ENCODE data around the gene GALNT18. TPM values are rescaled to one million over a fixed set of nuclear protein-coding genes. Genes with fewer than 3 reads are reported as not detected.

The GALNT18 gene
- total RNA-seq, 1 experiment from 2014 or later: 1.7 TPM

DNA sequence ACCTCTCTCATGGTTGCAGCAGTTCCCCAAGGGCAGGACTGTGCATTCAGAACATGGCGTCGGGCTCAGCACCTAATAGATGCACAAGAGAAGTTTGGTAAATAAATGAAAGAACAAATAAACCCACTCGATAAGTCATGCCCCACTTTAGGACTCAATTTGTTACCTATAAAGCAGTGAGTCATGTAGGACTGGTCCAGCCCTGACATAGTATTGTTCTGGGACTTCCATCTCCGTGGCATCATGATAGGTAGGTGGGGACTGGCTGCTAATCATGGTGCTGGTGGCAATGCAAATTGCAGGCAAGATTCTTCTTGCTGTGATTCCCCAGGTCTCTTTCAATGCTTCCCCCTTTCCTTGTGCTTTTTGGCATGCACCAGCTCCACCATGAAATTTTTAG, 150.6 kb downstream of the GALNT18 start:
- Histone ChIP-seq H4K5ac (ENCODE audit: insufficient read length, low read depth, low read length) (no peak overlapping the region), H2BK15ac (ENCODE audit: low read depth, low read length) (no peak overlapping the region), H2AK5ac (ENCODE audit: insufficient read length, low read length) (no peak overlapping the region), H3K4me1 (ENCODE audit: insufficient read depth, low read length) (peaks cover 3% of the 10 kb centered on the region; the same call in 1 of the 2 replicates), H3K27me3 (ENCODE audit: insufficient read depth, low read length) (no peaks in the 10 kb centered on the region), H4K91ac (ENCODE audit: insufficient read length, low read depth, low read length) (no peak overlapping the region), H3K23ac (ENCODE audit: insufficient read length, low read depth, low read length) (no peak overlapping the region), H3K27ac (ENCODE audit: insufficient read length, low read depth, low read length) (no peak overlapping the region), H4K20me1 (ENCODE audit: control insufficient read depth, insufficient read depth, insufficient read length) (no peaks in the 10 kb centered on the region), H2AFZ (ENCODE audit: low read length) (no peak overlapping the region), H3T11ph (ENCODE audit: low read length) (no peak overlapping the region), H3K9ac (ENCODE audit: extremely low read depth, insufficient read length, low read length) (no peak overlapping the region), H3K9me3 (ENCODE audit: control insufficient read depth, low read depth, low read length) (no peaks in the 10 kb centered on the region), H3K23me2 (ENCODE audit: insufficient read length, low read depth, low read length, poor library complexity, severe bottlenecking) (no peaks in the 10 kb centered on the region), H2BK12ac (ENCODE audit: insufficient read length, low read depth, low read length) (no peak overlapping the region), H4K8ac (replicated peaks; ENCODE audit: insufficient read length, low read depth, low read length) (no peak overlapping the region), H3K4ac (ENCODE audit: low read depth, low read length) (no peak overlapping the region), H3K18ac (ENCODE audit: insufficient read length, low read depth, low read length) (no peak overlapping the region), H3K79me1 (ENCODE audit: insufficient read depth, low read depth, low read length, poor library complexity, severe bottlenecking) (no peaks in the 10 kb centered on the region), H2BK5ac (ENCODE audit: insufficient read length, low read length) (no peak overlapping the region), H2BK120ac (ENCODE audit: low read depth, low read length, poor library complexity, severe bottlenecking) (no peak overlapping the region), H3K79me2 (ENCODE audit: insufficient read depth, low read length) (no peaks in the 10 kb centered on the region), H3K14ac (ENCODE audit: insufficient read depth, low read length) (no peak overlapping the region), H3K4me2 (ENCODE audit: insufficient read depth, insufficient read length, low read length) (no peak overlapping the region), H2BK20ac (ENCODE audit: low read depth, low read length, poor library complexity, severe bottlenecking) (no peak overlapping the region), H3K56ac (ENCODE audit: insufficient read length, low read depth, low read length) (no peak overlapping the region)
- no peaks in the 10 kb centered on the region for H3K9me3 Mint-ChIP-seq
- DNase-seq: no peak
- H3K36me3 Mint-ChIP-seq (ENCODE audit: insufficient read depth in 1 of 3, low read depth in 3 of 3): no peaks in the 10 kb centered on the region
- H3K27me3 Mint-ChIP-seq (ENCODE audit: low read depth): no peaks in the 10 kb centered on the region; the same call in 1 of the 2 replicates
- H3K4me3 Mint-ChIP-seq: no peak overlapping the region; a peak in 1 of 5 replicates
- TF ChIP-seq, protein P1, sequence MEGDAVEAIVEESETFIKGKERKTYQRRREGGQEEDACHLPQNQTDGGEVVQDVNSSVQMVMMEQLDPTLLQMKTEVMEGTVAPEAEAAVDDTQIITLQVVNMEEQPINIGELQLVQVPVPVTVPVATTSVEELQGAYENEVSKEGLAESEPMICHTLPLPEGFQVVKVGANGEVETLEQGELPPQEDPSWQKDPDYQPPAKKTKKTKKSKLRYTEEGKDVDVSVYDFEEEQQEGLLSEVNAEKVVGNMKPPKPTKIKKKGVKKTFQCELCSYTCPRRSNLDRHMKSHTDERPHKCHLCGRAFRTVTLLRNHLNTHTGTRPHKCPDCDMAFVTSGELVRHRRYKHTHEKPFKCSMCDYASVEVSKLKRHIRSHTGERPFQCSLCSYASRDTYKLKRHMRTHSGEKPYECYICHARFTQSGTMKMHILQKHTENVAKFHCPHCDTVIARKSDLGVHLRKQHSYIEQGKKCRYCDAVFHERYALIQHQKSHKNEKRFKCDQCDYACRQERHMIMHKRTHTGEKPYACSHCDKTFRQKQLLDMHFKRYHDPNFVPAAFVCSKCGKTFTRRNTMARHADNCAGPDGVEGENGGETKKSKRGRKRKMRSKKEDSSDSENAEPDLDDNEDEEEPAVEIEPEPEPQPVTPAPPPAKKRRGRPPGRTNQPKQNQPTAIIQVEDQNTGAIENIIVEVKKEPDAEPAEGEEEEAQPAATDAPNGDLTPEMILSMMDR (conservative IDR thresholded peaks at IDR 0.05): no peak
- WGBS (ENCODE audit: extremely low coverage, insufficient read length, low lambda C conversion rate): no CpG with 5 or more reads among the region's 4 CpGs
- H3K27ac Mint-ChIP-seq: no peak overlapping the region; a peak in 1 of 7 replicates
- H3K4me1 Mint-ChIP-seq: peaks cover 14 to 18% of the 10 kb centered on the region in 2 experiments
